Spleen (tissue), 7 donors: ENCODE data around the gene TMEM138.

Source experiments
- POLR2A ChIP-seq, 3 donors: fragments of 450-650 bp; IDR thresholded peaks; one replicate each; pipeline ENCODE4 v1.5.1; 2017; ENCODE audit warnings: antibody characterized with exemption in 3 of 3, mild to moderate bottlenecking in 1 of 3
- POLR2AphosphoS5 ChIP-seq, 3 donors: sonication (generic); formaldehyde crosslinking; IDR thresholded peaks; one replicate each; pipeline ENCODE4 v1.5.1; 2017; ENCODE audit warnings: antibody characterized with exemption in 3 of 3
- TF ChIP-seq, protein P1 (sequence below), 11 experiments: fragments of 200-600 bp in 7 of 11; fragments of 450-650 bp in 4 of 11; sonication (generic) in 4 of 11; IDR thresholded peaks in 8 of 11; conservative IDR thresholded peaks in 3 of 11; 1 replicate in 7 of 11; 2 replicates in 4 of 11; pipeline versions ENCODE4 v1.4.0 to v1.8.0; 2016 to 2021; ENCODE audit warnings: antibody characterized with exemption in 11 of 11, inconsistent platforms in 4 of 11, mild to moderate bottlenecking in 1 of 11
- donor health status: DM: no; HTN: no; CAD: no; lungs with moderate emphysema.
- donor health status: DM: no; HTN: no; CAD: no.
- donor health status: DM: no; HTN: no; CAD: no.

DNA sequence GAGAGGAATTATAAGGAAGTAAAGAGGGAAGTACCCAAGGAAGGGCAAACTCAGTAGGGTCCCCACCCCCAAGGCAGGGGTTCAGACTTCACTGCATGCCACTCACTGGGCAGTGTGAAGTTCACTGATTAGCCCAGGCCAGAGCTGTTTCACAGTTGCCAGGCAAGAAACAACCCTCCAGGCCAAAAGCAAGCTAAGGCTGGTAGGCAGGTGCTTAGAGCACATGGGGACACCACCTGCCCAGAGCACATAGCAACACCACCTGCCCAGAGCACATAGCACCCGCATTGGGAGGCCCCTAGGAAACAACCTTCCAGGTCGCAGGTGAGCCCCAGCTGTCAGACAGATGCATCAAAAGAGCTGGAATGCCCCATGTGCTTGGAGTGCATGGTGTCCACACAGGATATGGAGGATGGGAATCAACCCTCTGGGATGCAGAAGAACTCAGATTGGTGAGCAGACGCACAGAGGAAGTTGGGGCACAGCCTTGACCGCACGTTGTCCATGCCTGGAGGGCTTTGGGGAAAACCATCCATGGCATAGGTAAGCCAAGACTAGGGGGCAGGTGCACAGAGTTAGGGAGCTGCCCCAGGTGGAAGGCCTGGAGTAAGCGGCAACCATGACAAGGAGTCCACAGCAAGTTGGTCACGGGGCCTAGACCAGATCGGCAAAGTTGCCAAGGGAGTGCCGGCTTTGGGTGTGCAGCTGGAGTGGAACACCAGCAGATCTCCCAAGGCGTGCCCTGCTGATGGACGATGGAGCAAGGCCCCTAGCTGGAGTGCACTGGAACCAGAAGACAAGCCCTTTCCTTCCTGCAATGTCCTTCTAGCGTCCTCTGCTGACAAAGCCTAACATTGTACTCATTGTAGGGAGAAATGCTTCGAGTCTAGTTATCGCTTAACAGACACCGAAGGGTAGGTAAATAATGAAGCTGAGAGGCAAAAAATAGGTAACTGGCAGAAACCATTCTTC, 22.4 kb downstream of the TMEM138 start:
- TF ChIP-seq, protein P1, sequence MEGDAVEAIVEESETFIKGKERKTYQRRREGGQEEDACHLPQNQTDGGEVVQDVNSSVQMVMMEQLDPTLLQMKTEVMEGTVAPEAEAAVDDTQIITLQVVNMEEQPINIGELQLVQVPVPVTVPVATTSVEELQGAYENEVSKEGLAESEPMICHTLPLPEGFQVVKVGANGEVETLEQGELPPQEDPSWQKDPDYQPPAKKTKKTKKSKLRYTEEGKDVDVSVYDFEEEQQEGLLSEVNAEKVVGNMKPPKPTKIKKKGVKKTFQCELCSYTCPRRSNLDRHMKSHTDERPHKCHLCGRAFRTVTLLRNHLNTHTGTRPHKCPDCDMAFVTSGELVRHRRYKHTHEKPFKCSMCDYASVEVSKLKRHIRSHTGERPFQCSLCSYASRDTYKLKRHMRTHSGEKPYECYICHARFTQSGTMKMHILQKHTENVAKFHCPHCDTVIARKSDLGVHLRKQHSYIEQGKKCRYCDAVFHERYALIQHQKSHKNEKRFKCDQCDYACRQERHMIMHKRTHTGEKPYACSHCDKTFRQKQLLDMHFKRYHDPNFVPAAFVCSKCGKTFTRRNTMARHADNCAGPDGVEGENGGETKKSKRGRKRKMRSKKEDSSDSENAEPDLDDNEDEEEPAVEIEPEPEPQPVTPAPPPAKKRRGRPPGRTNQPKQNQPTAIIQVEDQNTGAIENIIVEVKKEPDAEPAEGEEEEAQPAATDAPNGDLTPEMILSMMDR (IDR thresholded peaks at IDR 0.05 in 8 of 11, conservative IDR thresholded peaks at IDR 0.05 in 3 of 11): no peak
- TF ChIP-seq POLR2AphosphoS5 (IDR thresholded peaks at IDR 0.05) (no peak), POLR2A (IDR thresholded peaks at IDR 0.05) (no peak)
